ENCODE measurements around the gene FOXB2.

FOXB2 gene

GRCh38 chr9:77063645-77064285 is 44.3 kb downstream of the FOXB2 start:
- no peak for DNase-seq (ENCODE audit: low read depth in 2 of 2)

GRCh38 chr9:77066388-77066787 is 46.9 kb downstream of the FOXB2 start:
- DNase-seq (ENCODE audit: low read depth in 2 of 2) = no peak
